ENCODE data around the gene FAM110D. TPM values are rescaled to one million over a fixed set of nuclear protein-coding genes. Genes with fewer than 3 reads are reported as not detected.

Gene FAM110D
- 3.7 and 4.7 TPM in 2 replicates for total RNA-seq

GRCh38 chr1:26158908-26159742 is at the start of gene FAM110D:
FAM110D (plus strand) TSS chr1:26159079; CDS start chr1:26161292, 2,213 bp downstream.

GRCh38 chr1:26111530-26112406 is 47.1 kb upstream of the FAM110D start, which contains the start of gene PDIK1L:
PDIK1L (plus strand) TSS chr1:26111824; CDS start chr1:26114309, 2,485 bp downstream.

DNA sequence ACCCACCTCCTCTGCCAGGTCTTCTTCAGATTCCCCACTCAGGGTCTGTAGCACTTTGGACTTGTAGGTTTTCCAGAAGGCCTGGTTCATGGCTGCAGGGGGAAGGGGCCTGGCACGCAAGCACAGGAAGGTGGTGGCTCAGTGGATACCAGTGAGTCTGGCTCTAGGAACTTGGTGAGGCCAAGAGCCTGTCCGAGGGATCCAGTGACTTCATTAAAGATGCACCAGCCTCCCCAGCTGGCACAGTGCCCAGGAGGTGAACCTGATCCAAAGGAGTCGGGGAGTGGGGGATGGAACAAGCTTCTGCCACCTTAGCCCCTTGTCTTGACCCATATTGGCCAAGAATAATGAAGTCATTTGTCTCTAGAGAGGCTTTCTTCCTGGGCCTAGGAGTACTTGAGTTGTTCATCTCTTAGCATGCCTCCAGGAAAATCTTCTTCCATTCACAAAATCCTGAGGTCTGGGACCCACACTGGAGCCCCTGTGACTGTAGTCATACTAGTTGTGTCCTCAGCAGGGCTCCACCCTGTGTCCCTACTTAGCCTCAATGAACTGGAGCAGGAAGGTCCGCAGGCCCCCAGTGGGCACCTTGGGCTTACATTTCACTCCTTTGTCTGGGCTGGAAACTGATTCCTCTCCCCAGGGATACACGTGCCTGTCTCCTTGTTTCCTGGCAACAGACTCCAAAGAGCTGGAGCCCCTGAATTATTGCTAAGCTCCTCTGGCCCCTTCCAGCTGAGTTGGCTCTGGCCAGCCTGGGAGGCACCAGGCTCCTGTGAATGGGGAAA is 9.7 kb downstream of the FAM110D start, which contains the start of gene C1orf232:
C1orf232 (minus strand) TSS at position 554 of the 788 bp plus-strand sequence; CDS start at position 90, 464 bp downstream.

DNA sequence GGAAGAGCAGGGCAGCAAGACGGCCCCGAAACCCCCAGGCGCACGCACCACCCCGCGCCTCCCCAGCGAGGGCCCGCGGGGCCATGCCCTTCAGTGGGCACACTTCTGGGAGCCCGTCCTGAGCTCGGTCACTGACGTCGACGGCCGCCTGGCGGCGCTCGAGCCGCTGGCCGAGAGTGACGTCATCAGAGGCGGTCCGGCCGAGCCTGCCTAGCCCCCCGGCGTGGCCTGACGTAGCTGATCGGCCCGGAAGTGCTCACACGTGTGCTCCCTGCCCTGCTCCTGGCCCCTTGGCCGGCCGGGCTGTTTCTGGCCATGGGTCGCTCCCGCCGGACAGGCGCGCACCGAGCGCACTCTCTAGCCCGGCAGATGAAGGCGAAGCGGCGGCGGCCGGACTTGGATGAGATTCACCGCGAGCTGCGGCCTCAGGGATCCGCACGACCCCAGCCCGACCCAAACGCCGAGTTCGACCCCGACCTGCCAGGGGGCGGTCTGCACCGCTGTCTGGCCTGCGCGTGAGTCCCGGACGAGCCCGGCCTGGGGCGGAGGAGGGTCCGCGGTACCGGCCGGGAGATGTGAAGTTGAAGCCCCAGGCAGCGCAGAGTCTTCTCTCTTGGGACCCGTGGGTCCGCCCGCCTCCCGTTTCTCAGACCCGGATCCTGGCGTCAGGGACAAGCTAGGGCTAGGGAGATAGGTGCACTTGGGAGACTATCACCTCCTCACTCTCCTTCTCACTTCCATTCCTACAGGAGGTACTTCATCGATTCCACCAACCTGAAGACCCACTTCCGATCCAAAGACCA is 11.0 kb downstream of the FAM110D start, which contains the start of gene ZNF593:
ZNF593 (plus strand) TSS at position 240 of the 803 bp plus-strand sequence; CDS start at position 316, 76 bp downstream.

DNA sequence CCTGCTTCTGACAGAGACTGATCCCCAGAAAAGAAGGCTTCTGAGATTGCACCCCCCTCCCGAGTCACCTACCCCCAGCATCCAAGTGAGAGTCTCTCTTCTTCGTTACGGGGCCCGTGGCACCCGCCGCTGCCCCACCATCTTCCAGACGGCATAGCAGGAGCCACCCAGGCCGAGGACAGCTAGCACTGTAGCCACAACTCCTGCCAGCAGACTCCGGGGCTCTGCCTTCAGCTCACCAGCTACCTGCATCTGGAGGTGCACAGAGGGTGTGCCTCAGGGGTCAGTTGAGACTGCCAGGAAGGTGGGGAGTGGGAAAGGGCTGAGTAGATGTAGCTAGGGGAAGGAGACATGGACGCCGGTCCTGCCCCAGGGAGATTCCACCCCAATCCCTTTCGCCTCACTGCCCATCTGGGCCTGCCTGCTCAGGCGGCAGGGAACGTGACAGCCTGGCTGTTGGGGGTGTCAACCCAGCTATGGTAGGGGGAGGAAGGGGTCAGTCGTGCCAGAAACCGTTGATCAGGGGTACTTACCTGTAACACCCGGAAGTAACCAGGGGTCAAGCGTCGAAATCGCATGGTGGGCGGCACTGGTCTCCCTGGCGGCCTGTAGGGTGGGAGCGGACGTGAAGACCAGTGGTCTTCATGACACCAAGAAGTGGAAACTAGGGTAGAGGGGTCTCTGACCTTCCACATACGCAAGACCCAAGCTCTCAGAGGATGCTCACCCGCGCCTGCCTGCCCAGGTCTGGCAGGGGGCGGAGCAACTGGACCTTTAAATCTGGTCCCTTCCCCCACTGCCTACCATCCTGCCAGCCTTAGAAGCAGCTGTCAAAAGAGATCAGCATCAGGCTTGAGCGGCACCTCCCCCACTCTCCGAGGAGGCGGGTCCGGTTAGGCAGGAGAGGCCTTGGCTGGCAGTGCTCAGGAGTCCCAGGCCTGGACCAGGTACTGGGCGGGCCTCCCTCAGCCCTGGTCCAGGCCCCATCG is 12.5 kb downstream of the FAM110D start, which contains the start of gene ZNF593OS:
ZNF593OS (minus strand) TSS at position 749 of the 989 bp plus-strand sequence; CDS start at position 578, 171 bp downstream.

GRCh38 chr1:26177182-26177684 is 18.4 kb downstream of the FAM110D start, which contains the start of gene CNKSR1:
CNKSR1 (plus strand) TSS chr1:26177491; CDS start chr1:26177548, 57 bp downstream.

DNA sequence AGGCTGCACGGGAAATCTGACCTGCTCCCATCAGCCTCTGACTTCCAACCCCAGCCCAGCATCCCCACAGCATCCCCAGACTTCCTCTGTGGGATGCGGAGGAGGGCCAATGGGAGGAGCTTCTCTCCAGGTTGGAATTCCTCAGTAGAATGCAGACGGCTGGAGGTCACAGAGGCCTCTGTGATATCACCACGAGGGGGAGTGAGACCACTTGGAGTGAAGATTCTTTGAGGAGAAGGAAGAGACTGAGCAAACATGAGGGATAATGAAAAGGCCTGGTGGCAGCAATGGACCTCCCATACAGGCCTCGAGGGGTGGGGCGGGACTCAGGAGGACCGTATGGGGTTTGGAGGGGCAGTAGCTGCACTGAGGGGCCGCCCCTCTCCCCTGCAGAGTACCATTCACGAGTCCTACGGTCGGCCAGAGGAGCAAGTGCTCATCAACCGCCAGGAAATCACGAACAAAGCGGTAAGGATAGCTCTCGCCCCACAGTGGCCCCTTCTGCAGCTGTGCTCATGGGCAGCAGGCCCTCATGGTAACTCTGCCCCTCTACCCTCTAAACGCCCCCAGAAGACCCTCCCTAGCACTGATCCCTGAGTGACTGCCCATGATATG is 31.6 kb downstream of the FAM110D start, which contains the start of gene CATSPER4:
CATSPER4 (plus strand) TSS at position 230 of the 615 bp plus-strand sequence; CDS start at position 256, 26 bp downstream.

Other genes starting within 250 kb of the FAM110D start
- gene PAFAH2, start 161.0 kb upstream of the FAM110D start, total RNA-seq = 6.6 and 7.6 TPM in 2 replicates
- gene EXTL1, start 137.3 kb upstream of the FAM110D start, total RNA-seq = not detected in 2 replicates
- gene SLC30A2, start 113.0 kb upstream of the FAM110D start, total RNA-seq = 0.15 TPM in 1 of 2 replicates, not detected in the other
- gene TRIM63, start 91.4 kb upstream of the FAM110D start, total RNA-seq = not detected in 2 replicates
- 3.6 and 6.1 TPM in 2 replicates for gene PDIK1L, start 47.3 kb upstream of the FAM110D start, total RNA-seq
- gene C1orf232, start 9.9 kb downstream of the FAM110D start, total RNA-seq = not detected in 2 replicates
- 41.5 and 57.4 TPM in 2 replicates for gene ZNF593, start 10.8 kb downstream of the FAM110D start, total RNA-seq
- gene ZNF593OS, start 12.8 kb downstream of the FAM110D start, total RNA-seq = 0.33 TPM in 1 of 2 replicates, not detected in the other
- gene CNKSR1, start 18.4 kb downstream of the FAM110D start, total RNA-seq = not detected in 2 replicates
- not detected in 2 replicates for gene CATSPER4, start 31.5 kb downstream of the FAM110D start, total RNA-seq
- gene CEP85, start 75.1 kb downstream of the FAM110D start, total RNA-seq = 9.5 and 13.4 TPM in 2 replicates
- 232 and 233 TPM in 2 replicates for gene SH3BGRL3, start 121.0 kb downstream of the FAM110D start, total RNA-seq
- gene UBXN11, start 147.6 kb downstream of the FAM110D start, total RNA-seq = 1.9 TPM in 2 replicates
- gene CD52, start 158.9 kb downstream of the FAM110D start, total RNA-seq = not detected in 2 replicates
- not detected in 2 replicates for gene CRYBG2, start 195.1 kb downstream of the FAM110D start, total RNA-seq
- gene ZNF683, start 213.7 kb downstream of the FAM110D start, total RNA-seq = not detected in 2 replicates

Data from mammary microvascular endothelial cell (primary cell).